ENCODE data around the gene DLGAP1. TPM values are rescaled to one million over a fixed set of nuclear protein-coding genes. Genes with fewer than 3 reads are reported as not detected.

Gene DLGAP1
- polyA plus RNA-seq, 1 of the 3 experiments (the other 2 are of a cell fraction) = not detected

- no peaks in the 10 kb centered on the region for H3K9me2 ChIP-seq
- H3K9me3 ChIP-seq = no peaks in the 10 kb centered on the region
- ChIA-PET CTCF (interaction anchor here (0.9 to 1.7 kb wide), 2 partner anchors 9 to 96 kb away, joined by 3 to 6 read pairs; no protein-coding TSS in a partner anchor), POLR2A (no interaction called here)
- TF ChIP-seq CHD2 (IDR thresholded peaks at IDR 0.05; ENCODE audit: low read length, partially characterized antibody) (no peak), SMC3 (IDR thresholded peaks at IDR 0.05; ENCODE audit: low read depth, low read length) (no peak), MXI1 (IDR thresholded peaks at IDR 0.05; ENCODE audit: low read depth, low read length) (no peak), FOXM1 (IDR thresholded peaks at IDR 0.05; ENCODE audit: low read depth) (no peak), SIN3A (IDR thresholded peaks at IDR 0.05; ENCODE audit: borderline replicate concordance, low read depth, low read length) (no peak), NRF1 (IDR thresholded peaks at IDR 0.05; ENCODE audit: low read depth, low read length) (no peak), FOXJ3 (CRISPR knock-in tag; IDR thresholded peaks at IDR 0.05) (no peak), GATA2 (CRISPR knock-in tag; IDR thresholded peaks at IDR 0.05) (no peak), RCOR1 (IDR thresholded peaks at IDR 0.05; ENCODE audit: low read length) (no peak), EZH2phosphoT487 (IDR thresholded peaks at IDR 0.05; ENCODE audit: borderline replicate concordance, low read depth) (no peak), FOSL2 (IDR thresholded peaks at IDR 0.05; ENCODE audit: borderline replicate concordance, low read depth) (no peak), EP300 (IDR thresholded peaks at IDR 0.05; ENCODE audit: borderline replicate concordance in 1 of 2, low read depth in 1 of 2, low read length in 1 of 2) (no peak)
- TF ChIP-seq, protein P1, sequence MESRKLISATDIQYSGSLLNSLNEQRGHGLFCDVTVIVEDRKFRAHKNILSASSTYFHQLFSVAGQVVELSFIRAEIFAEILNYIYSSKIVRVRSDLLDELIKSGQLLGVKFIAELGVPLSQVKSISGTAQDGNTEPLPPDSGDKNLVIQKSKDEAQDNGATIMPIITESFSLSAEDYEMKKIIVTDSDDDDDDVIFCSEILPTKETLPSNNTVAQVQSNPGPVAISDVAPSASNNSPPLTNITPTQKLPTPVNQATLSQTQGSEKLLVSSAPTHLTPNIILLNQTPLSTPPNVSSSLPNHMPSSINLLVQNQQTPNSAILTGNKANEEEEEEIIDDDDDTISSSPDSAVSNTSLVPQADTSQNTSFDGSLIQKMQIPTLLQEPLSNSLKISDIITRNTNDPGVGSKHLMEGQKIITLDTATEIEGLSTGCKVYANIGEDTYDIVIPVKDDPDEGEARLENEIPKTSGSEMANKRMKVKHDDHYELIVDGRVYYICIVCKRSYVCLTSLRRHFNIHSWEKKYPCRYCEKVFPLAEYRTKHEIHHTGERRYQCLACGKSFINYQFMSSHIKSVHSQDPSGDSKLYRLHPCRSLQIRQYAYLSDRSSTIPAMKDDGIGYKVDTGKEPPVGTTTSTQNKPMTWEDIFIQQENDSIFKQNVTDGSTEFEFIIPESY (IDR thresholded peaks at IDR 0.05; ENCODE audit: borderline replicate concordance, low read depth) = no peak
- TF ChIP-seq, protein P2, sequence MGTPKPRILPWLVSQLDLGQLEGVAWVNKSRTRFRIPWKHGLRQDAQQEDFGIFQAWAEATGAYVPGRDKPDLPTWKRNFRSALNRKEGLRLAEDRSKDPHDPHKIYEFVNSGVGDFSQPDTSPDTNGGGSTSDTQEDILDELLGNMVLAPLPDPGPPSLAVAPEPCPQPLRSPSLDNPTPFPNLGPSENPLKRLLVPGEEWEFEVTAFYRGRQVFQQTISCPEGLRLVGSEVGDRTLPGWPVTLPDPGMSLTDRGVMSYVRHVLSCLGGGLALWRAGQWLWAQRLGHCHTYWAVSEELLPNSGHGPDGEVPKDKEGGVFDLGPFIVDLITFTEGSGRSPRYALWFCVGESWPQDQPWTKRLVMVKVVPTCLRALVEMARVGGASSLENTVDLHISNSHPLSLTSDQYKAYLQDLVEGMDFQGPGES (IDR thresholded peaks at IDR 0.05; ENCODE audit: low read depth, low read length) = no peak
- TF ChIP-seq, protein P3, sequence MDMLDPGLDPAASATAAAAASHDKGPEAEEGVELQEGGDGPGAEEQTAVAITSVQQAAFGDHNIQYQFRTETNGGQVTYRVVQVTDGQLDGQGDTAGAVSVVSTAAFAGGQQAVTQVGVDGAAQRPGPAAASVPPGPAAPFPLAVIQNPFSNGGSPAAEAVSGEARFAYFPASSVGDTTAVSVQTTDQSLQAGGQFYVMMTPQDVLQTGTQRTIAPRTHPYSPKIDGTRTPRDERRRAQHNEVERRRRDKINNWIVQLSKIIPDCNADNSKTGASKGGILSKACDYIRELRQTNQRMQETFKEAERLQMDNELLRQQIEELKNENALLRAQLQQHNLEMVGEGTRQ (IDR thresholded peaks at IDR 0.05; ENCODE audit: borderline replicate concordance, low read depth, low read length) = no peak
- TF ChIP-seq, protein P4, sequence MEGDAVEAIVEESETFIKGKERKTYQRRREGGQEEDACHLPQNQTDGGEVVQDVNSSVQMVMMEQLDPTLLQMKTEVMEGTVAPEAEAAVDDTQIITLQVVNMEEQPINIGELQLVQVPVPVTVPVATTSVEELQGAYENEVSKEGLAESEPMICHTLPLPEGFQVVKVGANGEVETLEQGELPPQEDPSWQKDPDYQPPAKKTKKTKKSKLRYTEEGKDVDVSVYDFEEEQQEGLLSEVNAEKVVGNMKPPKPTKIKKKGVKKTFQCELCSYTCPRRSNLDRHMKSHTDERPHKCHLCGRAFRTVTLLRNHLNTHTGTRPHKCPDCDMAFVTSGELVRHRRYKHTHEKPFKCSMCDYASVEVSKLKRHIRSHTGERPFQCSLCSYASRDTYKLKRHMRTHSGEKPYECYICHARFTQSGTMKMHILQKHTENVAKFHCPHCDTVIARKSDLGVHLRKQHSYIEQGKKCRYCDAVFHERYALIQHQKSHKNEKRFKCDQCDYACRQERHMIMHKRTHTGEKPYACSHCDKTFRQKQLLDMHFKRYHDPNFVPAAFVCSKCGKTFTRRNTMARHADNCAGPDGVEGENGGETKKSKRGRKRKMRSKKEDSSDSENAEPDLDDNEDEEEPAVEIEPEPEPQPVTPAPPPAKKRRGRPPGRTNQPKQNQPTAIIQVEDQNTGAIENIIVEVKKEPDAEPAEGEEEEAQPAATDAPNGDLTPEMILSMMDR (IDR thresholded peaks at IDR 0.05) = no peak
- no peaks in the 10 kb centered on the region for H3K36me3 ChIP-seq (replicated peaks in 1 of 2; ENCODE audit: control insufficient read depth in 1 of 2, insufficient read depth in 2 of 2, low read length in 1 of 2)
- H3K4me1 ChIP-seq (ENCODE audit: control insufficient read depth in 1 of 2, insufficient read depth in 2 of 2, low read depth in 1 of 2, low read length in 1 of 2) = peaks cover 0 to 6% of the 10 kb centered on the region in 2 experiments; a peak in 1 of 4 replicates
- H2AFZ ChIP-seq (ENCODE audit: low read depth) = no peak overlapping the region
- H4K20me1 ChIP-seq (ENCODE audit: insufficient read depth) = no peaks in the 10 kb centered on the region
- H3K79me2 ChIP-seq (ENCODE audit: insufficient read depth) = no peaks in the 10 kb centered on the region
- no peak overlapping the region for H3K9ac ChIP-seq
- WGBS (ENCODE audit: low lambda C conversion rate) = 21% methylated on average over 3 of the region's 3 CpGs
- DNase-seq = no peak
- H3K4me2 ChIP-seq = no peak overlapping the region
- H3K27ac ChIP-seq (ENCODE audit: low read depth in 2 of 2, low read length in 1 of 2) = no peak overlapping the region
- H3K4me3 ChIP-seq (ENCODE audit: low read depth in 2 of 2, low read length in 1 of 2) = no peak overlapping the region
- H3F3A ChIP-seq (replicated peaks; ENCODE audit: insufficient read depth) = no peaks in the 10 kb centered on the region
- peaks cover 42% of the 10 kb centered on the region for H3K27me3 ChIP-seq (ENCODE audit: insufficient read depth)
Observed at GRCh38 chr18:3867236-3867635, 587.9 kb downstream of the DLGAP1 start.
